Hypothalamus (tissue), 51 donors: ENCODE data around the gene EPB41L1.

Experiments
- DNase-seq, 51 donors: peaks; one replicate each; lab custom pipeline; 2025; lab: John Stamatoyannopoulos, UW

EPB41L1 gene

DNA sequence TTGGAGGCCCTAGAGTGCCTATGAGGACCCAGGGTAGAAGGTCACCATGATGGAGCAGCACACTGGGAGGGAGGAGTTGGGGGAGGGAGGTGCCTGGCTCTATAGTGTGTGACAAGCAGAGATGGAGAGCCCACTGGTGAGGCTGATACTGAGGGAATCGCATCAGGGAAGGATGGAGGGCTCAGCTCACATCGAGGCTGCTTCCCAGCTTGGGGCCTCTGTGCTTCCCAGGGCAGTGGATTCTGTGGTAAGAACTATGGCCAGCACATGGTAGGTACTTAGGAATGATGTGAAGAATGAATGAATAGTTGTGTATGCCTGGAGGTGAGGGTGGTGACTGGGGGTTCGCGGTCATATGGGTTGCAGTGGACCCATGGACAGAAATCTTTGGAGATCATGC is 1.3 kb upstream of the EPB41L1 start:
- no peak for DNase-seq

GRCh38 chr20:36153736-36154699 is 522 bp upstream of the EPB41L1 start:
- peak in 47 of 51 donors; percentile 44 to 95 (median 81) for DNase-seq

DNA sequence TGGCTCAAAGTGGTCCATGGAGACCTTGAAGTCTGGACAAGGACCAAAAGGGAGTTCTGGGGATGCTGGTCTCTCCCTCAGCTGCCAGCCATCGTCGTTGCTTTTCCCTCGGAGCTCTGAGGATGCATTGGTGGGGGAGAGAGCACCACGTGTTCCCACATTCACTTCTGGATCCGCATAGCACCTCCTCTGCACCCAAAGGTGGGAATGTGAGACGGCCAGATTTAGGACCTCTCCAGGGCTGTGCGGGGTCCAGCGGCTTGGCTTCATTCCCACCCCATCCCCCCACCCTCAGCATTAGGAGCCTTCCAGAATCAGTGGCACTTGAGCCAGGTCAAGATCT is 1.1 kb downstream of the EPB41L1 start:
- peak in 11 of 51 donors; percentile 28 to 71 (median 49) for DNase-seq

DNA sequence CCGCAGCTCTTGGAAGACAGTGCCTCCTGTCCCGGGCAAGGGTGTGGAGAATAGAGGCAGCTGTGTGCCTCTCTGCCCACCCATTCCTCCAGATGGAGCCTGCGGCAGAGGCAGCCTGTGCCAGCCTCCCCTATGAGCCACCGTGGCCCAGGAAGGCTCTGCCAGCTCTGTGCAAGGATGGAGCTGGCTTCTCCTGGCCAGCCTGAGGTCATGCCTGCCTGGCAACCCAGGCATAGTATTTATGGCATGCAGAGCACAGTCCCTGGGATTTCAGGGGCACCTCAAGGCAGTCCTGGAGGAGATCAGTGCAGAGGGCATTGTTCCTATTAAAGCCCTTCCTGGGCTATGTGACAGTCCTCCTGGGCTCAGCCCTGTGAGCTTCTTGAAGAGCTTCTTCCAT is 1.5 kb downstream of the EPB41L1 start:
- peak in 27 of 51 donors; percentile 20 to 71 (median 43) for DNase-seq

- no peak for DNase-seq
Measured at GRCh38 chr20:36157610-36158009, 3.1 kb downstream of the EPB41L1 start.

- DNase-seq: peak in 1 of 51 donors; percentile 12
Measured at GRCh38 chr20:36158160-36158741, 3.7 kb downstream of the EPB41L1 start.

GRCh38 chr20:36159833-36160232 is 5.3 kb downstream of the EPB41L1 start:
- DNase-seq: no peak

DNA sequence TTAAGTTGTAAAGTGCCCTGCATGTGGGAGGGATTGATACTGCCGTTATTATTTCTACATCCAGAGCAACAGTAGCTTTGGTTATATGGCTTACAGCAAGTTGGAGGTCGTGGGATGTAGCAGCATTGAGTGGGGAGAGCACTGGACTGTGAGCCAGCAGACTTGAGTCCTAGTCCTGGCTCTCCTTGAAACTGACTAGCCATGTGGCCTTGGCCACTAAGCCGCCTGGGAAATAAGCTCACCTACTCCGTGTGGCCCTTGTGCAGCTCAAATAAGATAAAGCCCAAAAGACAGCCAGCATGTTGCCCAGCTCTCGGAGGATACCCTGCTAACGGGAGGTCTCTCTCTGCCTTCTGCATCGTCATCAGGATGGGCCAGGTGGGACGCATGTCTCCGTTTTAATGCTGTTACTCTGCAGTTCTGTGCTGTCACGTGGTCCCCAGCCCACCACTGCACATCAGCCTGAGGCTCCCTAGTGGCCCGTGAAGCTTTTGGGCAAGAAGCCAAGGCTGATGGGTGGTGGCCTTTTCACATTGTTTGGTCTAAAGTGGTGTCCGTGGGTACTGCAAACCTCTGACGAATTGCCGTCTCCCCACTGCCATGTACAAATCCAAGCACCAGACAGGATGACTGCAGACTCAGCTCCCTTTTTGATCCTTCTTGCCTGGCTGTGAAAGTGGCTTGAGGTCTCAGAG is 7.9 kb downstream of the EPB41L1 start:
- DNase-seq: peak in 4 of 51 donors; percentile 14 to 42 (median 20)

GRCh38 chr20:36167902-36168503 is 13.5 kb downstream of the EPB41L1 start:
- no peak for DNase-seq

DNA sequence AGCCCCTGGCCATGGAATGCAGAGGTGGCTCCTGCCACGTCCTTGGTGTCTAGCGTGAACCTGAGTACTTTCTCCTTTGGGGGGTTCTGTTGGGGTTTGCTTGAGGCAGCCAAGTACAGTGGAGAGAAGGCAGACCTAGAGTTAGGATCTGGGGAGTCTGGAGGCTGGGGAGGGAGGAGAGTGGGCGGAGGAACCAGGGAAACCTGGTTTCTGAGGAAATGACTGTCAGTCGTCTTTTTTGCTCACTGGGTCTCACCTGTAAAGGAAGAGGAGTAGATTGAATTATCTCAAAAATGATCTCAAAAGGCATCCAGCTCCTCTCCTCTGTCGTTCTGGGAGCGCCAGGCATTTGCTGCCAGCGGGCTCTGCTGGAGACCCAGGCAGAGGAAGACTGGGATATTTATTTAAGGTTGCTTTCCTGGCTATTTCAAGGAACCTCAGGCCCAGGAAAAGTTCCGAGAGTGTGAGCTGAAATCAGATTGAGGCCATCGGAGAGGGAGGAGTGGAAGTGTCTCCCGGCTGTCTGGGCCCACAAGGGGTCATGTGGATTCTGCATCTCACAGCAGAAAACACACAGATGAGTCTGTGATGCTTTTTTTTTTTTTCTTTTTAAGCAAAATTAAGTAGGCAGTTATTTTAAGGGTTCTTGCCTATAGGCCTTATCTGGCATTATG is 16.1 kb downstream of the EPB41L1 start:
- DNase-seq: peak in 4 of 51 donors; percentile 8 to 21 (median 12)

DNA sequence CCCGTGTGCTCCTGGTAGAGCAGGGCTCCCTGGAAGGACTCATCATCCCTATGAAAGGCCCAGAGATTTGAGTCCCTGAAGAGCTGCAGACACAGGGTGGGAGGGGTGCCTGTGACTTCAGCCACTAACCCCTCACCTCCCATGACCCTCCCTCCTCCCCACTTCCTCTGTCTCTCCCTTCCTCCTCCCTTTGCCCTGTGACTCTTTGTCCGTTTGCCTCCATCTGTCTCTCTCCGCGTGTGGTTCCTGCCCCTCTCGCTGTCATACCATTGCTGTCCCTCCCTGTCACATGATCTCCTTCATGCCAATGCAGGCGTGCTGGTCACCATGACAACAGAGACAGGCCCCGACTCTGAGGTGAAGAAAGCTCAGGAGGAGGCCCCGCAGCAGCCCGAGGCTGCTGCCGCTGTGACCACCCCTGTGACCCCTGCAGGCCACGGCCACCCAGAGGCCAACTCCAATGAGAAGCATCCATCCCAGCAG is 19.0 kb downstream of the EPB41L1 start:
- DNase-seq: peak in 36 of 51 donors; percentile 9 to 66 (median 39)

- no peak for DNase-seq
Measured at GRCh38 chr20:36175016-36175415, 20.5 kb downstream of the EPB41L1 start.

GRCh38 chr20:36175475-36175995 is 21.0 kb downstream of the EPB41L1 start:
- no peak for DNase-seq

DNA sequence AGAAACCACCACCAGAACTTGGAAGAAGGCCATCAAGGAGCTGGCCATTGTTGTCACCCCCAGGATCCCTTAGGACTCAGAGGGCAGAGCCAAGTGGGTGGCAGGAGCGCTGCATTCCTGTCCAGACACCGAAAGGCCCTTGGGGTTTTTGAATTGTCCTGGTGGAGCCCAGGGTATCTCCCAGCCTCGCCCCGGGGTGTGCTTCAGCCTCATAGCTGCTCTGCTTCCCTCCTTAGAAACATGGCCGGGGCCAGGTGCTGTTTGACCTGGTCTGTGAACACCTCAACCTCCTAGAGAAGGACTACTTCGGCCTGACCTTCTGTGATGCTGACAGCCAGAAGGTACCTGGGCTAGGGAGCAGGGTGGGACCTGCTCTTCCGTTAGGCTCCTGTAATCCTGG is 23.2 kb downstream of the EPB41L1 start:
- no peak for DNase-seq

- peak in 38 of 51 donors; percentile 4 to 81 (median 54) for DNase-seq
Measured at GRCh38 chr20:36179170-36179945, 24.8 kb downstream of the EPB41L1 start.

GRCh38 chr20:36180323-36180722 is 25.8 kb downstream of the EPB41L1 start:
- no peak for DNase-seq

GRCh38 chr20:36181934-36182603 is 27.5 kb downstream of the EPB41L1 start:
- no peak for DNase-seq

- no peak for DNase-seq
Measured at GRCh38 chr20:36182604-36183154, 28.1 kb downstream of the EPB41L1 start.
